DOHH2 (cell line): ENCODE data around the gene TMPRSS2.

ENCODE experiments used
- H3F3A ChIP-seq: fragments of 200-600 bp; sonication (generic), shearing (Covaris generic); 2 replicates; pipeline ENCODE4 v1.6.0; 2016; ENCODE audit warnings: antibody characterized with exemption, mild to moderate bottlenecking; ENCODE audit not compliant: control insufficient read depth, insufficient read depth
- H3K27ac ChIP-seq: fragments of 200-600 bp; sonication (generic); 2 replicates; pipeline ENCODE4 v1.5.1; 2014; ENCODE audit warnings: low read depth, mild to moderate bottlenecking, low read length, moderate library complexity
- H3K27me3 ChIP-seq: fragments of 200-600 bp; sonication (generic); 2 replicates; pipeline ENCODE4 v1.6.1; 2014; ENCODE audit warnings: mild to moderate bottlenecking, low read length, mixed read lengths; ENCODE audit not compliant: control insufficient read depth
- H3K36me3 ChIP-seq: fragments of 200-600 bp; sonication (generic); 2 replicates; pipeline ENCODE4 v1.6.1; 2014; ENCODE audit warnings: mild to moderate bottlenecking, low read length, moderate library complexity, mixed read lengths; ENCODE audit not compliant: control insufficient read depth
- H3K4me1 ChIP-seq: fragments of 200-600 bp; sonication (generic); 2 replicates; pipeline ENCODE4 v1.6.1; 2014; ENCODE audit warnings: mild to moderate bottlenecking, low read length, mixed read lengths; ENCODE audit not compliant: control insufficient read depth
- H3K4me2 ChIP-seq: fragments of 200-600 bp; sonication (generic); 2 replicates; pipeline ENCODE4 v1.6.0; 2014; ENCODE audit warnings: mild to moderate bottlenecking, low read length, moderate library complexity
- H3K4me3 ChIP-seq: fragments of 200-600 bp; sonication (generic); 2 replicates; pipeline ENCODE4 v1.5.1; 2014; ENCODE audit warnings: mild to moderate bottlenecking, low read length, mixed read lengths
- H3K79me2 ChIP-seq: fragments of 200-600 bp; sonication (generic); 2 replicates; pipeline ENCODE4 v1.6.1; 2014; ENCODE audit warnings: mild to moderate bottlenecking, low read length, mixed read lengths; ENCODE audit not compliant: control insufficient read depth
- H3K9me2 ChIP-seq: fragments of 200-600 bp; sonication (generic); replicated peaks from 2 replicates; pipeline ENCODE4 v1.6.1; 2014; ENCODE audit warnings: mild to moderate bottlenecking, low read length, mixed read lengths; ENCODE audit not compliant: control insufficient read depth
- H3K9me3 ChIP-seq: fragments of 200-600 bp; sonication (generic); 2 replicates; pipeline ENCODE4 v1.6.1; 2014; ENCODE audit warnings: antibody characterized with exemption, low read length, mixed read lengths; ENCODE audit not compliant: control insufficient read depth, insufficient read depth
- H4K20me1 ChIP-seq: fragments of 200-600 bp; sonication (generic); 2 replicates; pipeline ENCODE4 v1.6.0; 2014; ENCODE audit warnings: low read depth, mild to moderate bottlenecking, antibody characterized with exemption, low read length, moderate library complexity; ENCODE audit not compliant: control insufficient read depth, insufficient read depth
- CTCF ChIP-seq: fragments of 200-600 bp; sonication (generic); IDR thresholded peaks from one replicate; pipeline ENCODE4 v1.5.1; 2014; ENCODE audit warnings: antibody characterized with exemption, mild to moderate bottlenecking, low read depth, low read length; ENCODE audit not compliant: poor library complexity, severe bottlenecking
- EZH2phosphoT487 ChIP-seq: fragments of 200-600 bp; sonication (generic); IDR thresholded peaks from 2 replicates; pipeline ENCODE4 v1.6.1; 2017; ENCODE audit warnings: borderline replicate concordance, mild to moderate bottlenecking, antibody characterized with exemption, low read length, moderate library complexity, mixed read lengths

The TMPRSS2 gene

GRCh38 chr21:41475714-41476420 lies 32.1 kb downstream of the TMPRSS2 start:
- Histone ChIP-seq H3K27me3 (no peaks in the 10 kb centered on the region), H3K27ac (no peak overlapping the region), H4K20me1 (no peaks in the 10 kb centered on the region), H3K4me2 (no peak overlapping the region), H3K4me3 (no peak overlapping the region), H3K79me2 (no peaks in the 10 kb centered on the region), H3K9me2 (no peaks in the 10 kb centered on the region), H3K4me1 (no peaks in the 10 kb centered on the region), H3F3A (no peaks in the 10 kb centered on the region), H3K36me3 (no peaks in the 10 kb centered on the region), H3K9me3 (no peaks in the 10 kb centered on the region)
- TF ChIP-seq EZH2phosphoT487 (no peak), CTCF (no peak)

GRCh38 chr21:41472753-41473548 lies 35.0 kb downstream of the TMPRSS2 start:
- TF ChIP-seq EZH2phosphoT487 = no peak
- no peak for TF ChIP-seq CTCF
- Histone ChIP-seq H4K20me1 (no peaks in the 10 kb centered on the region), H3K27me3 (no peaks in the 10 kb centered on the region), H3K79me2 (no peaks in the 10 kb centered on the region), H3K9me3 (no peaks in the 10 kb centered on the region), H3K4me2 (no peak overlapping the region), H3K9me2 (no peaks in the 10 kb centered on the region), H3K27ac (no peak overlapping the region), H3F3A (no peaks in the 10 kb centered on the region), H3K36me3 (no peaks in the 10 kb centered on the region), H3K4me3 (no peak overlapping the region), H3K4me1 (no peaks in the 10 kb centered on the region)

- no peak for TF ChIP-seq EZH2phosphoT487
- no peak for TF ChIP-seq CTCF
- Histone ChIP-seq H3K9me3 (no peaks in the 10 kb centered on the region), H3K4me3 (no peak overlapping the region), H3K9me2 (no peaks in the 10 kb centered on the region), H3K36me3 (no peaks in the 10 kb centered on the region), H3F3A (no peaks in the 10 kb centered on the region), H3K79me2 (no peaks in the 10 kb centered on the region), H3K4me1 (no peaks in the 10 kb centered on the region), H3K27me3 (no peaks in the 10 kb centered on the region), H4K20me1 (no peaks in the 10 kb centered on the region), H3K27ac (no peak overlapping the region), H3K4me2 (no peak overlapping the region)
These were observed 37.9 kb downstream of the TMPRSS2 start for GRCh38 chr21:41470054-41470453.
